MM.1S (cell line): ENCODE results near the gene ITSN2.

Experiments used
- CTCF ChIP-seq: fragments of 300-600 bp; sonication (generic); IDR thresholded peaks from 2 replicates; pipeline ENCODE4 v1.5.1; 2016; ENCODE audit warnings: antibody characterized with exemption, low read length, mixed read lengths
- EZH2 ChIP-seq: fragments of 300-600 bp; sonication (generic); optimal IDR thresholded peaks from 2 replicates; pipeline ENCODE3; 2017; ENCODE audit warnings: low read depth, mild to moderate bottlenecking, antibody characterized with exemption, low read length, mixed read lengths
- EZH2phosphoT487 ChIP-seq: fragments of 300-600 bp; sonication (generic); IDR thresholded peaks from 2 replicates; pipeline ENCODE4 v1.6.1; 2018; ENCODE audit warnings: antibody characterized with exemption, low read length

- TF ChIP-seq CTCF (no peak), EZH2phosphoT487 (no peak), EZH2 (no peak)
These were observed 159.5 kb downstream of the ITSN2 start for GRCh38 chr2:24200799-24201198.
